Stimulated activated naive B cell treated with anti-CD40 and anti-IgM and Interleukin-4, amounts not matched to agents 10 μg/mL and 1 μg/mL and 100 μg/mL, for 72 hours (primary cell): ENCODE data around the gene HSD17B12.

Source experiments
- ATAC-seq, 2 donors: fragments of 150-1000 bp; cut with Tn5 transposase; replicated peaks; 2 replicates each; pipeline ENCODE4 v1.10.0; 2021; ENCODE audit warnings: moderate library complexity in 1 of 2
- DNase-seq: peaks from one replicate; pipeline ENCODE4 v3.0.0; 2021
- H3K27ac Mint-ChIP-seq: one replicate; pipeline ENCODE4 v1.8.0; 2022; ENCODE audit warnings: mild to moderate bottlenecking, mixed read lengths
- H3K27me3 Mint-ChIP-seq, 2 donors: one replicate each; pipeline ENCODE4 v1.8.0; 2022; ENCODE audit warnings: mixed read lengths in 2 of 2
- H3K36me3 Mint-ChIP-seq, 2 donors: one replicate each; pipeline ENCODE4 v1.8.0; 2022; ENCODE audit warnings: mixed read lengths in 2 of 2, mild to moderate bottlenecking in 1 of 2
- H3K4me1 Mint-ChIP-seq, 2 donors: one replicate each; pipeline ENCODE4 v1.8.0; 2022; ENCODE audit warnings: mixed read lengths in 2 of 2, mild to moderate bottlenecking in 1 of 2
- H3K4me3 Mint-ChIP-seq, 2 donors: one replicate each; pipeline ENCODE4 v1.8.0; 2022; ENCODE audit warnings: mild to moderate bottlenecking in 2 of 2, mixed read lengths in 2 of 2, moderate library complexity in 1 of 2
- H3K9me3 Mint-ChIP-seq, 2 donors: one replicate each; pipeline ENCODE4 v1.8.0; 2022; ENCODE audit warnings: mixed read lengths in 2 of 2, mild to moderate bottlenecking in 1 of 2

HSD17B12 gene

DNA sequence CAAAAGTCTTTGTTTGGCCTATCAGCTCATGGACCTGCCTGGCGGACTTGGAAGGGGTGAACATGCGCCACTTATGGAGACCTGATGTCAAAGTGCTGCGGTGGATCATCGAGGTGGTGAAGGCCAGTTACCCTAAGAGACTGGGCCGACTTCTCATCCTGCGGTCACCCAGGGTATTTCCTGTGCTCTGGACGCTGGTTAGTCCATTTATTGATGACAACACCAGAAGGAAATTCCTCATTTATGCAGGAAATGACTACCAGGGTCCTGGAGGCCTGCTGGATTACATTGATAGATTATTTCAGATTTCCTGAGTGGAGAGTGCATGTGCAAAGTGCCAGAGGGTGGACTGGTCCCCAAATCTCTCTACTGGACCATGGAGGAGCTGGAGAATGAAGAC, 218.0 kb downstream of the HSD17B12 start:
- Mint-ChIP-seq H3K36me3 (peaks cover 38 to 67% of the 10 kb centered on the region in 2 donors), H3K4me3 (no peak overlapping the region), H3K9me3 (peaks cover 0 to 2% of the 10 kb centered on the region in 2 donors)

DNA sequence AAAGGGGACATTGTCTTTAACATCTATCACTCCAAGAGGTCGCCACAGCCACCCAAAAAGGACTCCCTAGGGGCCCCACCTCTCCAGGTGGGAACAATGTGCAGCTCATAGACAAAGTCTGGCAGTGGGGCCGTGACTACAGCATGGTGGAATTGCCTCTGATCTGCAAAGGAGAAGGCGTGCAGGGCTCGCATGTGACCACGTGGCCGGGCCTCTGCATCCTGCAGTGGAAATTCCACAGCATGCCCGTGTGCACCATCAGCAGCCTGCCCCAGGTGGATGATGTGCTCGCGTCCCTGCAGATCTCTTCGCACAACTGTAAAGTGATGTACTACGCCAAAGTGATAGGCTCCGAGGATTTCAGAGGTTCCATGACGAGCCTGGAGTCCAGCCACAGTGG, 218.6 kb downstream of the HSD17B12 start:
- no peak for ATAC-seq
- Mint-ChIP-seq H3K9me3 (peaks cover 0 to 2% of the 10 kb centered on the region in 2 donors), H3K27ac (no peak overlapping the region), H3K27me3 (no peaks in the 10 kb centered on the region), H3K4me1 (no peaks in the 10 kb centered on the region), H3K4me3 (no peak overlapping the region), H3K36me3 (peaks cover 38 to 70% of the 10 kb centered on the region in 2 donors)
- DNase-seq = no peak

More for the DNA sequence above, 218.0 kb downstream of the HSD17B12 start:
- Mint-ChIP-seq H3K27me3 (no peaks in the 10 kb centered on the region), H3K27ac (peak overlapping the region; percentile 62), H3K4me1 (no peaks in the 10 kb centered on the region)
- ATAC-seq (no peak), DNase-seq (no peak)

DNA sequence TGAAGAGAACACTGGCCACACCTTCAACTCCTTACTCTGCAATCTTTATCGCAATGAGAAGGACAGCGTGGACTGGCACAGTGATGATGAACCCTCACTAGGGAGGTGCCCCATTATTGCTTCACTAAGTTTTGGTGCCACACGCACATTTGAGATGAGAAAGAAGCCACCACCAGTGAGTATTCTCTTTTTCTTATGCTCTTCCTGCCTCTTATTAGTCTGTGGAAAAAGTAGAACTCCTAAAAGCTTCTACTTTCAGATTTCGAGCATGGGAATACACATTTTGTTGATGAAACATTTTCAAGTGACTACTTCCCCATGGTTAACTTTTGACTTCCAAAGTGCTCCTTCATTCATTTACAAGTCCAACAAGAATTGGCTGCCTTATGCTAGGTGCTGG, 221.0 kb downstream of the HSD17B12 start:
- peaks cover 0 to 2% of the 10 kb centered on the region in 2 donors for H3K9me3 Mint-ChIP-seq
- no peak overlapping the region for H3K4me3 Mint-ChIP-seq
- peaks cover 41 to 57% of the 10 kb centered on the region in 2 donors for H3K36me3 Mint-ChIP-seq
- no peaks in the 10 kb centered on the region for H3K27me3 Mint-ChIP-seq
- ATAC-seq (no peak), DNase-seq (no peak)
- H3K4me1 Mint-ChIP-seq = peaks cover 0 to 2% of the 10 kb centered on the region in 2 donors
- no peak overlapping the region for H3K27ac Mint-ChIP-seq

DNA sequence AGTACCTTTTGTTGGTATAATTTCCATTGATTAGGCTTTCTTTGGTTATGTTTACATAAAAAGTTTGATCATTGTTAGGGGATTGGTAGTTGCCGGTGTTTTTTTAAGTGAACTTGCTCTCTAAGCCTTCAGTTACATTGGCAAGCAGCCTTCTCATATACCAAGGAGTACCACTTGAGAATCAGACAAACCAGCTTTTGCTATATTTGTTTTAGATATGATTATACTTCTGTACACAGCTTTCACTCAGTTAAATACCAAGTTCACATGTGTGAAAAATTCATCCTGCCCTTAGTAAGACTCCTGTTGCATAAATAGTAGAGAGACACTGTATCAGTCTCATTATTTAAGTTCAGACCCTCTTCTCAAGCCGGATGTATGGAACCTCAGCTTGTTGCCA, 222.5 kb downstream of the HSD17B12 start:
- Mint-ChIP-seq H3K4me3 (no peak overlapping the region), H3K36me3 (peaks cover 45 to 61% of the 10 kb centered on the region in 2 donors), H3K27ac (no peak overlapping the region), H3K9me3 (peaks cover 0 to 2% of the 10 kb centered on the region in 2 donors), H3K27me3 (no peaks in the 10 kb centered on the region), H3K4me1 (peaks cover 12 to 14% of the 10 kb centered on the region in 2 donors)
- DNase-seq (no peak), ATAC-seq (no peak)

GRCh38 chr11:43903969-43904368, 223.4 kb downstream of the HSD17B12 start:
- H3K27ac Mint-ChIP-seq = no peak overlapping the region
- H3K4me3 Mint-ChIP-seq = no peak overlapping the region
- ATAC-seq (no peak), DNase-seq (no peak)
- H3K36me3 Mint-ChIP-seq = peaks cover 38 to 61% of the 10 kb centered on the region in 2 donors
- H3K4me1 Mint-ChIP-seq = peaks cover 12 to 14% of the 10 kb centered on the region in 2 donors
- H3K9me3 Mint-ChIP-seq = no peaks in the 10 kb centered on the region
- H3K27me3 Mint-ChIP-seq = no peaks in the 10 kb centered on the region

- H3K9me3 Mint-ChIP-seq = no peaks in the 10 kb centered on the region
- peaks cover 12 to 14% of the 10 kb centered on the region in 2 donors for H3K4me1 Mint-ChIP-seq
- DNase-seq = no peak
- H3K36me3 Mint-ChIP-seq = peaks cover 34 to 60% of the 10 kb centered on the region in 2 donors
- H3K27me3 Mint-ChIP-seq = no peaks in the 10 kb centered on the region
- H3K27ac Mint-ChIP-seq = no peak overlapping the region
- no peak for ATAC-seq
- no peak overlapping the region for H3K4me3 Mint-ChIP-seq
Measured at GRCh38 chr11:43904742-43905535, 224.4 kb downstream of the HSD17B12 start.

- H3K36me3 Mint-ChIP-seq = peaks cover 34 to 66% of the 10 kb centered on the region in 2 donors
- no peak overlapping the region for H3K4me3 Mint-ChIP-seq
- DNase-seq = no peak
- no peak overlapping the region for H3K27ac Mint-ChIP-seq
- peaks cover 12 to 14% of the 10 kb centered on the region in 2 donors for H3K4me1 Mint-ChIP-seq
- ATAC-seq = no peak
- H3K27me3 Mint-ChIP-seq = no peaks in the 10 kb centered on the region
- no peaks in the 10 kb centered on the region for H3K9me3 Mint-ChIP-seq
Measured at GRCh38 chr11:43905813-43906241, 225.3 kb downstream of the HSD17B12 start.
